Activated CD8-positive, alpha-beta memory T cell treated with anti-CD3 and anti-CD28 coated beads for 4 hours (primary cell): ENCODE results near the gene MAGI1.

Experiments used
- DNase-seq, 2 donors: peaks; one replicate each; pipeline ENCODE4 v3.0.0-alpha.2; 2020; ENCODE audit warnings: low read depth in 2 of 2

MAGI1 gene

DNA sequence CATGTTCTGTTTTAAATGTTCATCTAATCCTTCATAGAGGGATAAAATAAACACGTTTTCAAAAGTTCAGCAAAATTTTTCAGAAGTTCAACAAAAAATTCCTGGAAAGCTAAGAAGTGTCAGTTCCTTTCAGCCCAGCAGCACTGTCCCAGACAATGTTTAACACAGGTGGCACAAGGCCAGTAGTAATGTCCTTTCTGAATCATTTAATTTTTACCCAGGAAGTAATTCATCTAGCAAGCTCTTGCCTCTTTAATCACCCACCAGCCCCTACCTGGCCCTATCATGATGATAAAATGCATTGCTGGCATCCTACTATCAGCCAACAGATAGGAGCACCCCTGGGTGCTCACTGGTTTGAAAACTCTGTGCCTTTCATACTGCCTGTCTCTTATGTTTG, 723.8 kb downstream of the MAGI1 start:
- no peak for DNase-seq

DNA sequence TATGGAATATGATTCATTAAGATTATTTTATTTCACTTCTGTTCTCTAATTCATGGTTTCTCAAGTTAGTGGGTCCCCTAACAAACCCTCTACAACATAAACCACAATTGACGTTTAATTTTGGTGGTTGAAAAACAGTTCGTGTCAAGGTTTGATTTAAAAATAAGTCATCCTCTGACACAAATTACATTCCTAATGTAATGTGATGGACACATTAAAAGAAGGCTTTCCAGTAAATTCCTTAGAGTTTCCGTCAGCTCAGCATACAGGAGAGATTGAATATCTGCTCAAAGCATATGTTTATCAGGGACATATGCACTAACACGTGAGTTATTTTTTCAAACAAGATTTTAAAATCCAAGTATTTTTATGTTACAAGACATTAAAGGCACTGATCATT, 724.4 kb downstream of the MAGI1 start:
- DNase-seq: no peak

DNA sequence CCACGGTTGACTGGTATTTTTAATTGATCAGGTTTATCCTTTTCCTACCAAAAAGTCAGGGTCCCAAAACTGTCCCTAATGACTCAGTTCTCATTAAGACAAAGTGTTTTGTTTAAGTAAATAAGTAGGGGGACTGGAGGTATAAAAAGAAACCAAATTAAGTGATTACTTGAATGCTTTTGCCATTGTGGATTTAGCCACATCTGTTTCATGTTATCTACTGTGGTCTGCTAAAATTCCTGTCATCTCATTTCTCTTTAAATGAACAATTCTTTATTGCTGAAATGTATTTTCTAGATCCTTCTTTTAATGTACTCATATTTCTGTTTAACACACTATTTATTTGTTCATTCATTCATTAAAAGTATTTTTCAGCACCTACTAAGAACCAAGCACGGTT, 725.1 kb downstream of the MAGI1 start:
- DNase-seq: no peak

DNA sequence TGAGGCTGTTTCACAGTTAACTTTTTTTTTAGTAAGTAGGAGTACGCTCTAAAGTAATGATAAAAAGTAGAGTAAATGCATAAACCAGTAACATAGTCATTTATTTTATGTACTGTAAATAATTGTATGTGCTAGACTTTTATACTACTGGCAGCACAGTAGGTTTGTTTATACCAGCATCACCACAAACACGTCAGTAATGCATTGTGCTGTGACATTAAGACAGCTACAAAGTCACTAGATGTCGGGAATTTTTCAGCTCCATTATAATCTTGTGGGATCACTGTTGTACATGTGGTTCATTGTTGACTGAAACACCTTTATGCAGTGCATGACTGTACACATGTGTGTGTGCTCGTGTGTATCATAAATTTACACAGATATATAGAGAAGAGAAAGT, 732.9 kb downstream of the MAGI1 start:
- no peak for DNase-seq
